Activated T-helper 17 cell treated with anti-CD3 and anti-CD28 coated beads, Interleukin-2, amount 50 U/mL, for 72 hours (primary cell): ENCODE measurements around the gene AHNAK2. TPM values are rescaled to one million over a fixed set of nuclear protein-coding genes. Genes with fewer than 3 reads are reported as not detected.
"Not testable (repeated sequence)": the region's sequence is repeated elsewhere in the genome, so short reads cannot be mapped to it uniquely, and the experiment has no call there.

Experiments used
- ATAC-seq: fragments of 150-1000 bp; cut with Tn5 transposase; replicated peaks from 2 replicates; pipeline ENCODE4 v1.10.0; 2021; ENCODE audit warnings: mild to moderate bottlenecking, moderate library complexity
- H3K27ac Mint-ChIP-seq: one replicate; pipeline ENCODE4 v1.8.0; 2022; ENCODE audit warnings: mixed read lengths
- H3K27me3 Mint-ChIP-seq: one replicate; pipeline ENCODE4 v1.8.0; 2022; ENCODE audit warnings: mixed read lengths
- H3K36me3 Mint-ChIP-seq: one replicate; pipeline ENCODE4 v1.8.0; 2022; ENCODE audit warnings: low read depth, mild to moderate bottlenecking, mixed read lengths
- H3K4me1 Mint-ChIP-seq: one replicate; pipeline ENCODE4 v1.8.0; 2022; ENCODE audit warnings: mixed read lengths
- H3K4me3 Mint-ChIP-seq: one replicate; pipeline ENCODE4 v1.8.0; 2022; ENCODE audit warnings: mild to moderate bottlenecking, mixed read lengths
- H3K9me3 Mint-ChIP-seq: one replicate; pipeline ENCODE4 v1.8.0; 2022; ENCODE audit warnings: mixed read lengths
- total RNA-seq, 2 donors: library from RNA; stranded (reverse); gene quantifications; one replicate each; pipeline ENCODE4 v1.2.3, GENCODE V29; 2022

AHNAK2 gene
- total RNA-seq, 2 donors from 2014 or later: 0.05 to 0.06 TPM

DNA sequence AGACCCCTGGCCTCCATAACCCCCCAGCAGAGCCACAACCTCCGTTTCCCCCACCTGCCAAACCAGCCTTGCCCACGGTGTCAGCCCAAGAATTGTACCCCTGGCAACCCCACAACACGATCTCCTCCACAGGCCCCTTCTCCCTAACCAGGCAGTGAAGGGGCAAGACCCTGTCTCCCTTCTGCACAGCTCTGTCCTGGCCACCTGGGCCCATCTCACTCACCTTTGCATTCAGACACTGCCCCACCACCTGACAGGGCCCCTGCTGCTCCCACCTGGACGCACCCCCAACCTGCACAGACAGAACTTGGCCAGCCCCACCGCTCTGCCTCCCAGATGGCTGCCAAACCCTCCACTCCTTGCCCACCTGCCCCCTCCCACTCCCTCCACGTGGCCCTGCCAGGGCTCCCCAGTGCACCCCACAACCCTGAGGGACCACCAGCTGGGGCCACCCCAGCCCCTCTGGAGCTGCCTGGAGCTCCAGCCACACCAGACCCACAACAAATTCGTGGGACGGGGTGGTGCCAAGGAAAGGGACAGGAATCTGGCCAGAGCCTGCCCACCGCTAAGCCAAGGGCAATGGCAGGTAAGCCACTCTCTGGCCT lies 11.8 kb downstream of the AHNAK2 start:
- Mint-ChIP-seq H3K36me3 (no peaks in the 10 kb centered on the region), H3K27me3 (peaks cover 5% of the 10 kb centered on the region), H3K4me1 (no peaks in the 10 kb centered on the region), H3K4me3 (no peak overlapping the region), H3K27ac (no peak overlapping the region), H3K9me3 (no peaks in the 10 kb centered on the region)
- no peak for ATAC-seq

DNA sequence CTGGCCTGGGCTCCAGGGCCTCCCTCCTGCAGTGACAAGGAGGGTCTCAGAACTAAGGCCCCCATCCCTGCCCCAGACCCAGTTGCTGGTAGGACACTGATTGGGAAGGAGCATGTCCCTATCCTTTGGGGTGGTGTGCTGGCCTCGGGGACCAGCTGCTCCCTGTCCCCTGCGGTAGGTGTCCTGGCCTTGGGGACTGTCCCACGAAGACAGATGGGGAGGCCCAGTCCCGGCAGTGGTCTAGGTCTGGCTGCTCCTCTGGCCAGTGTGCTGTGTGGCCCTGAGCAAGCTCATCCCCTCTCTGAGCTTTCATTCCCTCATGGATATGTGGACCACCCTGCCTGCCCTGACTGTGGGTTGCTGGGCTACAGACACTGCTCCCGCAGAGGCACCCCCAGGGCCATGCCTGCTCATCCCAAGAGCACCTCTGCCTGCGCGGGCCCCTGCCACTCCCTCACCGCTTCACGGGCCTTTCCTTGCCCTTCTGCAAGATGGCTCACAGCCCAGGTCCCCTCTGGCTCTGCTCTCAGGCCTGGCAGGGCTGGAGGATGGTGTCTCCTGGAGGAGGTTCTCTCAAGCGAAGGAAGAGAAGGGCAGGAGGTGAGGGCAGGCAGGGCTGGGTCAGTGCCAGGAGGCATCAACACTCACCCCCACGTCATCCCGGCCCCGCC lies 12.5 kb downstream of the AHNAK2 start:
- H3K4me3 Mint-ChIP-seq: no peak overlapping the region
- ATAC-seq: no peak
- no peak overlapping the region for H3K27ac Mint-ChIP-seq
- H3K36me3 Mint-ChIP-seq: no peaks in the 10 kb centered on the region
- no peaks in the 10 kb centered on the region for H3K9me3 Mint-ChIP-seq
- peaks cover 5% of the 10 kb centered on the region for H3K27me3 Mint-ChIP-seq
- no peaks in the 10 kb centered on the region for H3K4me1 Mint-ChIP-seq

DNA sequence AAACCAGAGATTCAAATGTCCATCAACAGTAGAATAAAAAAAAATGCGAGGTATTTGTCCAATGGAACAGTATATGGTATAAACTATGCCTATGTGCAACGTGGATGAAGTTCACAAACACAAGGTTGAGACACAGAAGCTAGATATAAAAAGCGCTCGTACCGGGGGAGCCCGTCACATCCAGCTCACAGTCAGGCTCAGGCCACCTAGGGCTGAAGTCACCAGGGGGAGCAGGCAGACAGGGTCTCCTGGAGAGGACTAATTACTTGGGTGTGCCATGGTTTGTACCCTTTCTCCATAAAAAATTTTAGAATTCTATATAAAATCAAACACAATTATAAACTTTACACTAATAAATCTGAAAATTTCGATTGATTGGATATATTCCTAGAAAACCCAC lies 13.6 kb downstream of the AHNAK2 start:
- ATAC-seq: no peak
- Mint-ChIP-seq H3K4me3 (no peak overlapping the region), H3K27ac (no peak overlapping the region), H3K36me3 (no peaks in the 10 kb centered on the region), H3K27me3 (peaks cover 9% of the 10 kb centered on the region), H3K9me3 (no peaks in the 10 kb centered on the region), H3K4me1 (no peaks in the 10 kb centered on the region)

DNA sequence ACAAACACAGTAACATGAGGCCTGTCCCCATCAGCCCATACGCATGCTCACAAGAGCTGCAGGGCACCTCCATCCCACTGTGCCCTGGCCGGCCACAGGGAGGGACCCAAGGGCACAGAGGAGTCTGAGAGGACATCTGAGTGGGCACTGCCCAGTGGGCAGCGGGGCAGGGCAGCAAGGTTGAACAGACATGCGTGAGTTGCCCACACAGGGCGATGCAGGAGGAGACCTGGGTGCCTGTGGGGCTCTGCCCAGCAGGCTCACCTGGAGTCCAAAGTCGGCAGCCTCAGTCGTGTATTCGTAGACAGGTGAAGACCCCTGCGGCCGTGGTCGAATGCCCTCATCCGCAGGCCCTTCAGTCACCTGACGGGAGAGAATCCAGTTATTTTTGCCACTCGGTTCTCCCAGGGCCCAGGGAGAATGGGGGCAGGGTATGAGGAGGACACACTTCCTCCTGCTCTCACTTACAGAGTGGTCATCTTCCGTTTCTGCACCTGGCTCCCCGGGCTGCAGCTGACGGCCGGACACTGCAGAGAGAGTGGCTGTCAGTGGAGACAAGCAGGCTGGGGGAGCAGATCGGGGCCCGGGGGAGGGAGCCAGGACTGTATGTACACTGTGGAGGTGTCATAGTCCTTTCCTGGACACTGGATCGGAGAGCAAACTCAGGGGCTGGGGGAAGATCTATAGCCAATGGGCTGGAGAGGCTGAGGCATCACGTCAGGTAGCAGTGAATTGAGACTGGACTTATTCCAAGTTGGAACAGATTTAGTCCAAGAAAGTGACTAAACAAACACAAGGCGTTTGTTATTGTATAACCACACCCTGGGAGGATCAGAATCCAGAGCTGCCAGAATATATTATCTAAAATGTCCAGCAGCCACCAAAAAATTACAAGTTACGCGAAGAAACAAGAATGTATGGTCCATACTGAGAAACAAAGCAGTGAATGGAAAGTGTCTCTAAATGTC lies 20.7 kb downstream of the AHNAK2 start:
- no peak overlapping the region for H3K27ac Mint-ChIP-seq
- no peak overlapping the region for H3K4me3 Mint-ChIP-seq
- H3K9me3 Mint-ChIP-seq: no peaks in the 10 kb centered on the region
- H3K36me3 Mint-ChIP-seq: no peaks in the 10 kb centered on the region
- H3K4me1 Mint-ChIP-seq: no peaks in the 10 kb centered on the region
- no peak for ATAC-seq
- H3K27me3 Mint-ChIP-seq: peaks cover 22% of the 10 kb centered on the region

DNA sequence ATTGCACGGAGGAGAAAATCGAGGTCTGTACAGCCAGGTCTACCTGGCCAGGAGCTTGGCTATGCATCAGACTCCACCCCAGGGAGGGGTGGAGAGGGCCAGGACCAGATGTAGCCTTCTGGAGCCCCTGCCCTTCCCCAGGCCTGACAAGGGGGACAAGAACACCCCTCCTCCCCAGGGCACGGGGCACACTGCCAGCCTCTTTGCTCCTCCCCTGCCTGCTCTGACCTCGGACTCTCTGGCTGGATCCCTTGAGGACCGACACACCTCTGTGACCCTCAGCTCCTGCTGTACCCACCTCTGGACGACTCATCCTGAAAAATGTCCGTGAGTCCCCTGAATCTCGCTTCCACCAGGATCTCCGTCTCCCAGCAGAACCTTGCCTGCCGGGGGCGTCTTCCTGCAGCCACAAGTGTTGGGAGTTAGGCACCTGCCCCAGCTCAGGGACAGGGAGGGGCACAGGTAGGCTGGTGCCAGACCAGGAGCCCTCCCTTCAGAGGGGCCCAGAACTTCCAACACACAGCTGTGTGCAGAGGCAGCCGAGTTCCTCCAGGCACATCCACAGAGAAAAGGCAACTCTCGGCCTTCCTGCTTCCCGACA lies 21.8 kb downstream of the AHNAK2 start:
- no peak for ATAC-seq
- H3K9me3 Mint-ChIP-seq: no peaks in the 10 kb centered on the region
- peaks cover 22% of the 10 kb centered on the region for H3K27me3 Mint-ChIP-seq
- H3K4me1 Mint-ChIP-seq: no peaks in the 10 kb centered on the region
- H3K4me3 Mint-ChIP-seq: no peak overlapping the region
- no peaks in the 10 kb centered on the region for H3K36me3 Mint-ChIP-seq
- no peak overlapping the region for H3K27ac Mint-ChIP-seq

DNA sequence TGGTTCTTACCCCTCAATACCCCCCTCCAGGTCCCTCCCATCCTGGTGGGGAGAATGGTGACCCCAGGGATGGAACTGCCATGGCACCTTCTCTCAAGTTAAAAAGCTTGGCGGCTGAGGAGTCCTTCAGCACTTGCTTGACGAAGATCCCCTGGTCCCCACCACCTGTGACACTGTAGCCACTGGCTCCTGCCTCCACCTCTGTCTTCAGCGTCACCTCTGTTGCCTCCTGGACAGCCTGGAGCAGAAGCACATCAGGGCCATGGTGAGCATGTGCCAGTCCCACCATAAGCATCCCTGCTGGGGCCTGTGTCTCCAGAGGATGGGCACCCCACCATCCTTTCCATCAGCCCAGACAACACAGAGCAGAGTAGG lies 22.8 kb downstream of the AHNAK2 start:
- Mint-ChIP-seq H3K27ac (no peak overlapping the region), H3K9me3 (no peaks in the 10 kb centered on the region), H3K4me1 (no peaks in the 10 kb centered on the region), H3K4me3 (no peak overlapping the region), H3K27me3 (peaks cover 20% of the 10 kb centered on the region), H3K36me3 (no peaks in the 10 kb centered on the region)
- no peak for ATAC-seq

DNA sequence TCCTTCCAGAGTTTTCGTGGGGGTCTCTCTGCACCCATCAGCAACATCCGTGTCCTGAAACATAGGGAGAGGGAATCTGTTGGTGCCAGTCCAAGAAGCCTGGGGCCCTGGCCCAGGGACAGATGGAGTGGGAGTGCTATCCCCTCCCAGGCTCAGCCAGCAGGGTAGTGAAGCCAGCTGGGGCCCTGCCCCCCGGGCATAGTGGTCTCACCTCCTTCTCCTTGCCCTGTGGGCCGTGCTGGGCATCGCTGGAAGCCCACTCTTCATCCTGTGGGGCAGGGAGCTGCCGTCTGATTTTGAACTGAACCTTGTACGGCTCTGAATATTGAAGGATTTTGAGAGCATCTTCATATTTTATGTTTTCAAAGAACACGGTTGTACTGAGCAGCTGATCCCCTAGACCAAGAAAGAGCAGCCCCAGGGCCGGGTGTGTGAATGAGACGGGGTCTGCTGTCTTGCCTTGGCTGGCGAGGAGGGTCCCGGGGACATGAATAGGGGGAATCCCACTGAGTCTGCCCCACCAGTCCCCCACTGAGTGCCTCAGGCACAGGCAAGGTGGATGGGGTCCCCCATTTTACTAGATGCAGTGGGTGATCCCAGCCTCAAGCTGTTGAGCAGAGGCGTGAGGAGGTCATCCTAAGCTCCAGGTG lies 23.3 kb downstream of the AHNAK2 start:
- Mint-ChIP-seq H3K9me3 (no peaks in the 10 kb centered on the region), H3K27ac (no peak overlapping the region), H3K36me3 (no peaks in the 10 kb centered on the region), H3K27me3 (peaks cover 18% of the 10 kb centered on the region), H3K4me3 (no peak overlapping the region), H3K4me1 (no peaks in the 10 kb centered on the region)
- no peak for ATAC-seq

DNA sequence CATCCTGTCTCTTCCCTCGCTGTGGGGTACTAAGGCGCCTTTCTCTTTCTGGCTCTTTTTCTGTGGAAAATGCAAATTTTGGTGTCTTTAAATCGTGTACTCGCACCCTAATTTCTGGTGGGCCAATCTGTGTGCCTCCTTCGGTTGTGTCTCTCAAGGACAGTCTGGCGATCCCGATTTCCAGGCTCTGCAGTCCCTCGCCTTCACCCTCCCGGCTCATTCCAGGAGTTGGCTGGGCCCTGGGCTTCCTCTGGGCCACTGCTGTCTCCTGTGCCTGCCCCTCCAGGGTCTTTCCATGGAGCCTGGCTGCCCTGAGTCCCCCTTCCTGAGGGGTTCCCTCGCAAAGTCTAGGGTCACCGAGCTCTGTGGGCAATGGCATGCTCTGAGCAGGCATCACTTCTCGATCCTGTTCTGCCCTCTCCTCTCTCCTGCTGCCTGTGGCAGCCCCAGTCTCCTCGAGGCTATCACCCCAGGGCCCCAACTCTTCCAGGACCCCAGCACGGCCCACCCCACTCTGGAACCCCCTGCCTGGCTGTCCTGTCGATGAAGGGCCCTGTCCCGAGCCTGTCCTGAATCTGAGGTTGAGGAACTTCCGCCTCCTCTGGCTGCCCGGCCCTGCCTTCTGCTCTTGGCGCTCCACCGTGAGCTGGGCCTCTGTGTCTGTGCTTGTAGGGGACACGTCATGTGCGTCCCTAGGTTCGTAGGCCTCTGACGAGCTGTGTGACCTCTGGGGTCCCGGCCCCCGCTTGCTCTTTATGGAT lies 24.1 kb downstream of the AHNAK2 start:
- ATAC-seq: no peak
- H3K27ac Mint-ChIP-seq: no peak overlapping the region
- H3K36me3 Mint-ChIP-seq: no peaks in the 10 kb centered on the region
- H3K27me3 Mint-ChIP-seq: peaks cover 18% of the 10 kb centered on the region
- H3K9me3 Mint-ChIP-seq: no peaks in the 10 kb centered on the region
- H3K4me1 Mint-ChIP-seq: no peaks in the 10 kb centered on the region
- no peak overlapping the region for H3K4me3 Mint-ChIP-seq

DNA sequence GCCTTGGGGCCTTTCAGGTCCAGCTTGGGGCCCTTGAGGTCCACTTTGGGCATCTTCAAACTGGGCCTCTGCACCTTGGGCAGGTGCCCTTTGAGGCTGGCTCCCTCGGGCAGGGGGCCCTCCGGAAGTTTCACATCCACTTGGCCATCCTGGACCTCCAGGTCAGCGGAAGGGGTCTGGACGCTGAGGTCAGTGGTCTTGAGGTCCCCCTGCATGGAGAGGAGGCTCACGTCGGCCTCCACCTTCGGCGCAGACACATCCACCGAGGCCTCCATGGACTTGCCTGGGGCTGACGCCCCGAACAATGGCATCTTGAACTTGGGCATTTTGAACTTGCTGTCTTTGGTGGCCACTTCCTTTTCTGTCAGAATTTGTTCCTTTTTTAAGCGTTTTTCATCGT lies 25.1 kb downstream of the AHNAK2 start:
- Mint-ChIP-seq H3K9me3 (no peaks in the 10 kb centered on the region), H3K4me1 (no peaks in the 10 kb centered on the region), H3K27ac (no peak overlapping the region), H3K36me3 (no peaks in the 10 kb centered on the region), H3K4me3 (no peak overlapping the region), H3K27me3 (peaks cover 14% of the 10 kb centered on the region)
- ATAC-seq: no peak

DNA sequence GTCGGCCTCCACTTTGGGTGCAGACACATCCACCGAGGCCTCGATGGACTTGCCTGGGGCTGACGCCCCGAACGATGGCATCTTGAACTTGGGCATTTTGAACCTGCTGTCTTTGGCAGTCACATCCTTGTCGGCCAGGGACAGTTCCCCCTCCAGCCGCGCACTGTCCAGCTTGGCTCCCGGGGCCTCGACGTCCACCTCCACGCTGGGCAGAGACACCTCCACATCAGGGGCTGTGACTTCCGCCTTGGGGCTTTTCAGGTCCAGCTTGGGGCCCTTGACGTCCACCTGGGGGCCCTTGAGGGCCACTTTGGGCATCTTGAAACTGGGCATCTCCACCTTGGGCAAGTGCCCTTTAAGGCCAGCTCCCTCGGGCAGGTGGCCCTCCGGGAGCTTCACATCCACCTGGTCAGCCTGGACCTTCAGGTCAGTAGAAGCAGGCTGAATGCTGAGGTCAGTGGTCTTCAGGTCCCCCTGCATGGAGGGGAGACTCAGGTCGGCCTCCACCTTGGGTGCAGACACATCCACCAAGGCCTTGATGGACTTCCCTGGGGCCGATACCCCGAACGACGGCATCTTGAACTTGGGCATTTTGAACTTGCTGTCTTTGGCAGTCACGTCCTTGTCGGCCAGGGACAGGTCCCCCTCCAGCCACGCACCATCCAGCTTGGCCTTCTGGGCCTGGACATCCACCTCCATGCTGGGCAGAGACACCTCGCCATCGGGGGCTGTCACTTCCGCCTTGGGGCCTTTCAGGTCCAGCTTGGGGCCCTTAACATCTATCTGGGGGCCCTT lies 26.1 kb downstream of the AHNAK2 start:
- not testable (repeated sequence) for H3K4me3 Mint-ChIP-seq, H3K27me3 Mint-ChIP-seq, H3K27ac Mint-ChIP-seq, H3K4me1 Mint-ChIP-seq, ATAC-seq, H3K36me3 Mint-ChIP-seq, H3K9me3 Mint-ChIP-seq

DNA sequence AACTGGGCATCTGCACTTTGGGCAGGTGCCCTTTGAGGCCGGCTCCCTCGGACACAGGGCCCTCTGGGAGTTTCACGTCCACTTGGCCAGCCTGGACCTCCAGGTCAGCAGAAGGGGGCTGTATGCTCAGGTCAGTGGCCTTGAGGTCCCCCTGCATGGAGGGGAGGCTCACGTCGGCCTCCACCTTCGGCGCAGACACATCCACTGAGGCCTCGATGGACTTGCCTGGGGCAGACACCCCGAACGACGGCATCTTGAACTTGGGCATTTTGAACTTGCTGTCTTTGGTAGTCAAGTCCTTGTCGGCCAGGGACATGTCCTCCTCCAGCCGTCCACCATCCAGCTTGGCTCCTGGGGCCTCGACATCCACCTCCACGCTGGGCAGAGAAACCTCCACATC lies 27.5 kb downstream of the AHNAK2 start:
- not testable (repeated sequence) for H3K36me3 Mint-ChIP-seq, H3K9me3 Mint-ChIP-seq, H3K27me3 Mint-ChIP-seq, ATAC-seq, H3K27ac Mint-ChIP-seq, H3K4me1 Mint-ChIP-seq, H3K4me3 Mint-ChIP-seq

DNA sequence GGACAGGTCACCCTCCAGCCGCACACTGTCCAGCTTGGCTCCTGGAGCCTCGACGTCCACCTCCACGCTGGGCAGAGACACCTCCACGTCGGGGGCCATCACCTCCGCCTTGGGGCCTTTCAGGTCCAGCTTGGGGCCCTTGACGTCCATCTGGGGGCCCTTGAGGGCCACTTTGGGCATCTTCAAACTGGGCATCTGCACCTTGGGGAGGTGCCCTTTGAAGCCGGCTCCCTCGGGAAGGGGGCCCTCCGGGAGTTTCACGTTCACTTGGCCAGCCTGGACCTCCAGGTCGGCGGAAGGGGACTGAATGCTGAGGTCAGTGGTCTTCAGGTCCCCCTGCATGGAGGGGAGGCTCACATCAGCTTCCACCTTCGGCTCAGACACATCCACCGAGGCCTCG lies 28.2 kb downstream of the AHNAK2 start:
- Mint-ChIP-seq H3K4me3 (no peak overlapping the region), H3K36me3 (no peaks in the 10 kb centered on the region), H3K4me1 (no peaks in the 10 kb centered on the region), H3K27ac (no peak overlapping the region), H3K9me3 (no peaks in the 10 kb centered on the region), H3K27me3 (peaks cover 5% of the 10 kb centered on the region)
- ATAC-seq: no peak

DNA sequence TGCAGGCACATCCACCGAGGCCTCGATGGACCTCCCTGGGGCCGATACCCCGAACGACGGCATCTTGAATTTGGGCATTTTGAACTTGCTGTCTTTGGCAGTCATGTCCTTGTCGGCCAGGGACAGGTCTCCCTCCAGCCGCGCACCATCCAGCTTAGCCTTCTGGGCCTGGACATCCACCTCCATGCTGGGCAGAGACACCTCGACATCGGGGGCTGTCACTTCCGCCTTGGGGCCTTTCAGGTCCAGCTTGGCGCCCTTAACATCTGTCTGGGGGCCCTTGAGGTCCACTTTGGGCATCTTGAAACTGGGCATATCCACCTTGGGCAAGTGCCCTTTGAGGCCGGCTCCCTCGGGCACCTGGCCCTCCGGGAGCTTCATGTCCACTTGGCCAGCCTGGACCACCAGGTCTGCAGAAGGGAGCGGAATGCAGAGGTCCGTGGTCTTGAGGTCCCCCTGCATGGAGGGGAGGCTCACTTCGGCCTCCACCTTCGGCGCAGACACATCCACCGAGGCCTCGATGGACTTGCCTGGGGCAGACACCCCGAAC lies 28.7 kb downstream of the AHNAK2 start:
- not testable (repeated sequence) for H3K4me1 Mint-ChIP-seq, H3K4me3 Mint-ChIP-seq, H3K27me3 Mint-ChIP-seq, H3K9me3 Mint-ChIP-seq, ATAC-seq, H3K27ac Mint-ChIP-seq, H3K36me3 Mint-ChIP-seq
